ENCODE measurements around the gene TEPSIN.
"Not testable (repeated sequence)": the region's sequence is repeated elsewhere in the genome, so short reads cannot be mapped to it uniquely, and the experiment has no call there.

Gene TEPSIN

GRCh38 chr17:81236784-81237183 lies 2.1 kb downstream of the TEPSIN start:
- DNase-seq (ENCODE audit: low read depth) = no peak

- no peak for DNase-seq (ENCODE audit: low read depth)
Observed at GRCh38 chr17:81235822-81236740, 2.8 kb downstream of the TEPSIN start.

GRCh38 chr17:81234940-81235821 lies 3.7 kb downstream of the TEPSIN start:
- DNase-seq (ENCODE audit: low read depth) = no peak

- no peak for DNase-seq (ENCODE audit: low read depth)
Observed at GRCh38 chr17:81234506-81234855, 4.4 kb downstream of the TEPSIN start.

GRCh38 chr17:81233811-81234505 lies 4.9 kb downstream of the TEPSIN start:
- DNase-seq (ENCODE audit: low read depth) = no peak

GRCh38 chr17:81233316-81233715 lies 5.5 kb downstream of the TEPSIN start:
- DNase-seq (ENCODE audit: low read depth) = no peak

- no peak for DNase-seq (ENCODE audit: low read depth)
Observed at GRCh38 chr17:81232616-81233241, 6.1 kb downstream of the TEPSIN start.

- DNase-seq (ENCODE audit: low read depth) = no peak
Observed at GRCh38 chr17:81231766-81232581, 6.9 kb downstream of the TEPSIN start.

- DNase-seq (ENCODE audit: low read depth) = no peak
Observed at GRCh38 chr17:81231121-81231645, 7.7 kb downstream of the TEPSIN start.

- DNase-seq (ENCODE audit: low read depth) = no peak
Observed at GRCh38 chr17:81230043-81230820, 8.6 kb downstream of the TEPSIN start.

- DNase-seq (ENCODE audit: low read depth) = no peak
Observed at GRCh38 chr17:81229666-81229920, 9.3 kb downstream of the TEPSIN start.

GRCh38 chr17:81228834-81229665 lies 9.8 kb downstream of the TEPSIN start:
- no peak for DNase-seq (ENCODE audit: low read depth)

GRCh38 chr17:81228420-81228819 lies 10.4 kb downstream of the TEPSIN start:
- no peak for DNase-seq (ENCODE audit: low read depth)

GRCh38 chr17:81227630-81228029 lies 11.2 kb downstream of the TEPSIN start:
- not testable (repeated sequence) for DNase-seq (ENCODE audit: low read depth)

GRCh38 chr17:81223762-81224130 lies 15.1 kb downstream of the TEPSIN start:
- DNase-seq (ENCODE audit: low read depth) = no peak

GRCh38 chr17:81222906-81223761 lies 15.7 kb downstream of the TEPSIN start, which contains the start of gene CEP131:
Gene CEP131, minus strand, starts transcription at chr17:81222965. Its CDS starts 2,909 bp downstream, at chr17:81220056.
- DNase-seq (ENCODE audit: low read depth) = peak; percentile 96

- DNase-seq (ENCODE audit: low read depth) = no peak
Observed at GRCh38 chr17:81222620-81222905, 16.3 kb downstream of the TEPSIN start.

- DNase-seq (ENCODE audit: low read depth) = no peak
Observed at GRCh38 chr17:81221842-81222619, 16.8 kb downstream of the TEPSIN start.

All from stromal cell of bone marrow (primary cell).